ENCODE data around the gene NCAM1. TPM values are rescaled to one million over a fixed set of nuclear protein-coding genes. Genes with fewer than 3 reads are reported as not detected.

Gene NCAM1
- polyA plus RNA-seq, 4 donors, result 69.6 to 92.1 (median 76.3) TPM

DNA sequence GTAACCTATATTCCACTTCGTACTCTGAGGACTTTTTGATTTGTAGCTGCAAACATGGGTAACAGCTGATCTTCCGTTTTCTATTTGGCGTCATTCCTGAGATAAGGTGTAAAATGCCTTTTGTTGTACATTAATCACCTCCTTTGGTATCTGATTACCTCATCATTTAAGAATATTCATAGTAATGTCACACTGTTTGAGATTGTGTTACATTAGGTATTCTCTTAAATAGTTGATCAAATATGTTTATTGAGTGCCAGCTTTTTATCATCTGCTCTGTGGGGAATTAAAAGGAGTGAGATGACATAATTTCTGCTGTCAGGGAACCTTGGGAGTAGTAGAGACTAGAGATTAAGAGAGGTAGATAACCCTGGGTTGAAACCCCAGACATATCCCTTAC lies 5.9 kb downstream of the NCAM1 start:
- DNase-seq (ENCODE audit: low read depth in 4 of 4, low spot score in 3 of 4), result no peak

DNA sequence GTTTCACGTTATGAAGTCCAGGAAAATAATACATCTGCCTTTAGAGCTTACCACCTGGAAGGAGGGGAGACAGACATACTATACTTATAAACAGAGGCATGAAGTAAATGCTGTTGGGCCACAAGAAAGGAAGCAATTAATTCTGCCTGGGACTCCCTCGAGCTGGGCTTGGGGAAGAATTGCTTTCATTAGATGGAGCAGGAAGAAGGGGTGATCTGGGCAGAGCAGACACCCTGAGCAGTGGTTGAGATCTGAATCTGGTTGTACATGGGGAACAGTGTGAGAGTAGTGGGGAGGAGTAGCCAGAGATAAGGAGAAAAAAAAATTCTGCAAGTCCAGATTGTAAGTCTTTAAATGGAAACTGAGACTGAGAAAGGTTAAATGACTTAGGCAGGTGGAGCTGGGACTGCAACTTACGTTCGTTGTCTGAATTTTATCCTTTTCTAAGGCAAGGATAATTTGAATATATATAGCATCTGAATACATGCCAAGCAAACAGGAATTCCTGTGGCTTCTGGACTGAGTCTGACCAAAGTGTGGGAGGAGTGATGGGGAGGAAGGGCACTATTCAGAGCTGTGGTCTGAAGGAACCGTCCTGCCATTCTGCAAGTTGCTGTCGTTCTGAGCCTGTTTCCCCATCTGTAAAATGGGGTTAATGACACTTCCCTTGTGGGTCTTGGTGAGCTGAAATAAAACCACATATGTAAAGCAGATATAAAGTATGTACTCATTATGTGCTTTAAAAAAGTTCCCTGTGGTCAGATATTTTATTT lies 7.9 kb downstream of the NCAM1 start:
- no peak for DNase-seq (ENCODE audit: low read depth in 4 of 4, low spot score in 3 of 4)

GRCh38 chr11:112971195-112971594 lies 10.0 kb downstream of the NCAM1 start:
- no peak for DNase-seq (ENCODE audit: low read depth in 4 of 4, low spot score in 3 of 4)

DNA sequence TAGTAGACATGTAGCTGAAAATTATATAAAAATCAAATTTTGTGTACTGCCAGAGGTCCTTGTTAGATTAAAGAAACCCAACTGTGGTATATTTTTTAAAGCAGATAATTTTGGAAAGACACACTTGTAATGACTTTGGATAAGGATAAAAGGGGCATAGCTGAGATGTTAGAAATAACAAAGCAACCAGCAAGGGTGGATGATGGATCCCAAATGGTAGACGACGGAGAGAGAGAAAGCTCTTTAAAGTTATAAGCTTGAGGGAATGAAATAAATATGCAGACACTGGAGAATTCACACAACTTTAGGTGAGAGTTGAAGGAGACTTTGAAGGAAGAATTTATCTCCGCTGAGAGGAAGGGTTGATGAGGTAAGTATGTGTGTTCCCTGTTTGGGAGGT lies 10.6 kb downstream of the NCAM1 start:
- DNase-seq (ENCODE audit: low read depth in 4 of 4, low spot score in 3 of 4), result no peak

DNA sequence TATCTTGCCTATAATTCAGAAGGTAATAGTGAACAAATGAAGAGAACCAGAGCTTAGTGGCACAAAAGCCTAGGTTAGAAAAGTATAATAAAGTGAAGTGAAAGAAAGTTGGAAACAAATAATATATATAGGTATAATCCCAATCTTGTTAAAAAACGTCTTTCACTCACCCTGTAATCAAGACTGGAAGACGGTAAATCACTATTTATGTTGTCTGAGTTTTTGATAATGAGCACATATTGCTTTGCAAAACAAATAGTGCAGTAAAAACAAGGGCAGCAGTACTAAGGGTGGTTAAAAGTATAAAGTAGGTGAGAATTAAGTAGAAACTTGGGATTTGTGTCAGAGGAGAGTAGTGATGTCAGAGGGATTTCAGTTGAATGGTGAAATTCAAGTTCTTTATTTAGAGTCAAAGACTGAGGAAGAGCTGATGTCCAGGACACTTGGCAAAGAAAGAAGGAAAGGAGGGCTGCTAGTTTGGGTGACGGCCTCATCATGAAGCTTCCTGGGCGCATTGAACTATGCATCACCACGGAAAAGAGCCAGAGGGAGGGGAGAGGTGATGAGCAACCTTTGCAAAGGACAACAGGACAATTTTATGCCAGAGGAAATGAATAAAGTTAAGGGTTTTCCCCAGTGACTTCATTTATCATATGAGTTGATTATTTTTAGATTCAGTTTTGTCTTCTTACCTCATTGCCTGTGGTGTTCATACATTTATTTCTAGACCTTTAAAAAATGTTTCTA lies 11.4 kb downstream of the NCAM1 start:
- DNase-seq (ENCODE audit: low read depth in 4 of 4, low spot score in 3 of 4), result no peak

DNA sequence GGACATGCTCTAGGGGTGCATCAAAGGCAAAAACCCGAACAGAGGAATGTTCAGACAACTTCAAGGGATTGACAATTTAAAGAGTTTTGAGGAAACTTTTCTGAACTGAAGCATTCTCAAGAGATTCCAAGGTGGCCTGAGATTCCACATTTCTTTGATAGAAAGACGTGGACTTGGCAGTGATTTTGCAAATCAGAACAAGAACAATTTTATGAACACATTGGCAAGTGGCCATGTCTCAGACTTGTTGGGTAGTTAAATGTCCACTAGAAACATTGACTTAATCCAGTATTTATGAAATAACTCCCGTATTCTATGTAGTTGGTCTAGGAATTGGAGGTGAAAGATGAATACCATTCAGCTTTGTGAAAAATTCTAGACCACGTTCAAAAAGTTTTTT lies 13.8 kb downstream of the NCAM1 start:
- DNase-seq (ENCODE audit: low read depth in 4 of 4, low spot score in 3 of 4), result no peak

DNA sequence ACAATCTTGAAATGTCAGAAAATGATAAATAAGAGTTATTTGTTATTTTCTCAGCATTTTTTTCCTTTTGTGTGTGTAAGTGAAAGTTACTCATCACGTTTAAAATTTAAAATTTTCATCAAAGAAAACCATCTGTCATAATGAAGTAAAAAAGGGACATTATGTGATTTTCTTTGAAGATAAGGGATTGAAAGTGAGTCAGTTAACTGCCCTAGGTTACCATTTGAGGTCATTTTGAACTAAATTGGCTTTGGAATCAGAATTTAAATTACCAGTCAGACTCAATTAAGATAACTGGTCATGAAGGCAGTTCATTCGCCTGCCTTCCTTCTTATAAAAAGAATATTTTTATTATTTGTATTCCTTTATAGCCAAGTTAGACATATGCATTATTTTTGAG lies 14.3 kb downstream of the NCAM1 start:
- DNase-seq (ENCODE audit: low read depth in 4 of 4, low spot score in 3 of 4), result no peak

DNA sequence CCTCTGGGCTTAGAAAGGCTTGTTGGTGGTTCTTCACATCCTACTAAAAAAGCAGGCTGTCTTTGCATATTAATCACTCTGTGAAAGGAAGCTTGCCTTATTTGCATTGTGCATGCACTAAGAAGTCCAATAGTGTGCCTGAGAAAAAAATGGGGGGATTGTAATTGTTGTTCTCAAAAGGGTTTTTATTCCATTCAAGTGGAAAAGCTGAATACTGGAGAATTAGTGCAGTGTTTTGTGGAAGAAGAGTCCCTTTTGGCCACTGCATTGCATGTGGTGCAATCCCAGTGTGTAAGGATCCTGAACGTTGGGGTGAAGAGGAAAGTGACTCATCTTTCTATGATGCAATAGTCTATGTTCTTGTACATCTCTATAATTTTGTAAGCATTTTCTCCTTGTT lies 16.5 kb downstream of the NCAM1 start:
- DNase-seq (ENCODE audit: low read depth in 4 of 4, low spot score in 3 of 4), result no peak

- no peak for DNase-seq (ENCODE audit: low read depth in 4 of 4, low spot score in 3 of 4)
These were observed 22.7 kb downstream of the NCAM1 start for GRCh38 chr11:112983887-112984286.

- no peak for DNase-seq (ENCODE audit: low read depth in 4 of 4, low spot score in 3 of 4)
These were observed 28.0 kb downstream of the NCAM1 start for GRCh38 chr11:112989198-112989597.

GRCh38 chr11:112993808-112994207 lies 32.6 kb downstream of the NCAM1 start:
- no peak for DNase-seq (ENCODE audit: low read depth in 4 of 4, low spot score in 3 of 4)

- DNase-seq (ENCODE audit: low read depth in 4 of 4, low spot score in 3 of 4), result no peak
These were observed 34.3 kb downstream of the NCAM1 start for GRCh38 chr11:112995423-112996090.

- DNase-seq (ENCODE audit: low read depth in 4 of 4, low spot score in 3 of 4), result no peak
These were observed 35.8 kb downstream of the NCAM1 start for GRCh38 chr11:112996994-112997393.

DNA sequence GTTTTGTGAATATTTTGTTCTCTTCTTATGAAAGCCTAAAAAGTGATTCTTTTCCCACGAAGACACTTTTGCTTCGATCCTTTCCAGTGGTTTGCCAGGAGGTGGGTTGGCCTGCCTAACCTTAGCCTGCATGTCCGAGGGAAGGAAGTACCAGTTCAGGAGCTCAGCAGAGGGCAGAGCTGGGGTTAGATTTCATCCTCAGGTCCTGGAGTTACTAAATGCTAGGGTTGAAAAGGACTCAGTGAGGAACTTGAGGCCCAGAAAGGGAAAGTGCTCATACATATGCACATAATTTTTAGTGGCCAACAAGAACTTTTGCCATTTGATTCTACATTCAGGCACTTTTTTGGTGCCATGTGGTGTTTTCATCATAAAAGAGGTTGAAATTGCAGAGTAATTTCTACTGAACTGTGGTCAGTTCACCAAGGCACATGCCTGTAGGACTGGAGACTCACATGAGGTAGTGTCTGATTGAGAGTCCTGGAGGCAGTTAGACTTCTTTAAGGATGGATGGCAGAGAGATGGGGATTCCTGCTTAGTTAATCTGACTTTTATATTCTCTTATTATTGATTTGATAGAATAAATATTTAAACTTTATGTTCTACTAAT lies 36.7 kb downstream of the NCAM1 start:
- DNase-seq (ENCODE audit: low read depth in 4 of 4, low spot score in 3 of 4), result no peak

GRCh38 chr11:112999520-112999919 lies 38.3 kb downstream of the NCAM1 start:
- no peak for DNase-seq (ENCODE audit: low read depth in 4 of 4, low spot score in 3 of 4)

DNA sequence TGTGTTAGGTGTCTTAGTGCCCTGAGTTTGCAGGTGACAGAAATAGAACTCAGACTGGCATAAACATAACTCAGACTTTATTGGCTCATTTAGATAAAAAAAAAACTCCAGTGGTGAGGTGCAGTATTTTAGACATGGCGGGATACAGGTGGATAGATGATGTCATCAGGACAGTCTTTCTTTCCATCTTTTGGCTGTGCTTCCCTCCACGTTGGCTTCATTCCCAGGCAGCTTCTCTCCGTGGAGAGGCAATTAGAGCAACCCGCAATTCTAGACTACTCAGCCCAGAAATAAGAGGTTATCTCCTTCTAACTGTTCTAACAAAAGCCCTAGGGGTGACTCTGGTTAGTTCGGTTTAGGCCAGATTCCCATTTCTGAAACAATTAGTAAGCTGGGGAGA lies 40.5 kb downstream of the NCAM1 start:
- DNase-seq (ENCODE audit: low read depth in 4 of 4, low spot score in 3 of 4), result no peak

GRCh38 chr11:113006896-113007445 lies 45.8 kb downstream of the NCAM1 start:
- no peak for DNase-seq (ENCODE audit: low read depth in 4 of 4, low spot score in 3 of 4)

DNA sequence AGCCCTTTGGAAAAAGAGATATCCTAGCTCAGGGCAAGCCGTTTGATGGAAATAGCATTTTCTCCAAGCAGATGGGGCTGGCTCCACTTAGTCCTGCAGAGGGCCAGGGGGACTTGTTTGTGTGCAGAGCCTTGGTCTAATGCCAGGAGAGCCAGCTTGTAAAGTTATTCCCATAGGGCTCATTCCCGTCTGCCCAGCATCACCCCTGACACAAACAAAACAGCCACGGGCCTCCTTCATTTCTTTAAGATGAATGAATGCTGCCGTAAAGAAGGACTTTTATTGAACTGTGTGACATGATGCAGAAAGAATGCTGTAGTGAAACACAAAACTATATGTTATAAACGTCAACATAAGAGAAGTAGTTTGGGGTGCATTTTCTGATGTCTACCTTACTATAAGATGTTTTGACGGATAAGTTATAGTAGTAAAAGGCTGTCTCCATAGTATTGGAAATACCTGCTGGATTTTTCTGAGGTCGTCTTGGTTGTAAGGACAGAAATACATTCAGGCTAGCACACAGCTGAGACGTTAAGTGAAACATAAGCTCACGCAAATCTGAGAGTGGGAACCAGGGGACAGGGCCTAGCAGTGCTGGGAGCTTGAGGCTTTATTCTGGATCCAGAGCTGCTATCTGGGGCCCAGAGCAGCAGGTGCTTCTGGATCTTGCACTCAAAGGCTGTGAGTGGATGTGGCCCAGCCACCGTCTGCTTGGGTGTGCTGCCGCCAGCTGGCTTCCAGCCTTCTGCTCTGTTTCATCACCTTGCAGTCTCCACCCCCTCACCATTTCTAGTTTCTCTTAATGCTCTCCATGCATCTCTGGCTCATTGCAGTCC lies 53.3 kb downstream of the NCAM1 start:
- no peak for DNase-seq (ENCODE audit: low read depth in 4 of 4, low spot score in 3 of 4)

DNA sequence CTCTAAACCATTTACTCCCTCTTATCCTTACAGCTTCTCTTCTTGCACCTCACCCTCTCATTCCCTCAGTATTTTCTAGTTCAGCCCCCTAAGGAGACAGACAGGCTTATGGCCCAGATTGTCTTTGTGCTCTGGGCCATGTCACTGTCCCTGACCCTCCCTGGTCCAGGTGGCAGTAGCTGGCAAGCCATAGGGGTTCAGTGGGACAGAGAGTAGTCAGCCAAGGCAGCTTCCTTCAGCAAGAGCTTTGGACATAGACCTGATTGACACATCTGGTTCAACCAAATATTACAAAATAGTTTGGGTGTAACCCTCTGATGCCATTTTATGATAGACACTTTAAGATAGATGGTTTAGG lies 53.9 kb downstream of the NCAM1 start:
- no peak for DNase-seq (ENCODE audit: low read depth in 4 of 4, low spot score in 3 of 4)

DNA sequence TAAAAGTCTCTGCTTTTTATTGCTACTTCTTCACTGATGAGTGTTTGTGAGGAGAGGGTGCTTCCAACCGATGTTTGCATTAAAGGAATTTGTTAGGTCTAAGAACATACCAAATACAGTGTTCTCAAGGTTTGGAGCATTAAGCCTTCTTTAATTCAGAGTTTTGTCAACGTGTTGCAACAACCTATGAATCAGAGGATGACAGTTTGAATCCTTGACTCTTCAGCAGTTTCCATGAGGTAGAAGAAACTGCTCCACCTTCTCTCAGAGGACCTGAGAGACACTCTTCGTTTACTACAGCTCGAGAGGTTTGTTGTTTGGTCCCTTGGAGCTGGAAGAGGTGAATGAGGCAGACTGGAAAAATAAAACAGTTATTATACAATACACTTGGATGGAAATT lies 55.7 kb downstream of the NCAM1 start:
- DNase-seq (ENCODE audit: low read depth in 4 of 4, low spot score in 3 of 4), result no peak

Data from right renal pelvis (tissue), 4 donors.